M059J (cell line): Measurements from ENCODE around the gene L3MBTL4. TPM values are rescaled to one million over a fixed set of nuclear protein-coding genes. Genes with fewer than 3 reads are reported as not detected.
"Not testable (repeated sequence)": the region's sequence is repeated elsewhere in the genome, so short reads cannot be mapped to it uniquely, and the experiment has no call there.

ENCODE experiments used
- DNase-seq: peaks from one replicate; pipeline ENCODE4 v3.0.0-alpha.2; 2012; ENCODE audit warnings: low read depth
- total RNA-seq: library from RNA; depleted of rRNA; stranded (reverse); fragments of >200 nt; shearing (Covaris generic); gene quantifications from 2 replicates; pipeline ENCODE4 v1.2.3, GENCODE V29; 2014

Gene L3MBTL4
- total RNA-seq, 1 experiment from 2014 or later, result 0.15 TPM

DNA sequence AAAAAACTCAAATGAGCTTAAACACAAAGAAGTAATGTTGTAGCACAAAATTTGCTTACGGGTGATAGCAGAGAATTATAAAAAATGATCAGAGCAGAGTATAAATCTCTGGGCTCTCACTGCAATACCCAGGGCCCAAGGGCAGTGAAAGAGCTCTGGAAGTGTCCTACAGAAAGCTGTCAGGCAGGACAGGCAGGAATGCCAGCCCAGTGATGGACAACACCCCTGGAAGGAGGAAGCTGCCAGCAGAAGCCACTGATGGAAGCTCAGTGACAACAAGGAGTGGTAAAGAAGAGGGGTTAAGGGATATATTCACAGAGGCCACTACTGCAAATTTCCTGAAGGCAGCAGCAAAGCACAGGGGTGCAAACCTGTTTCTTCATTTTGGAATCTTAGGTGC is 214.9 kb downstream of the L3MBTL4 start:
- DNase-seq, result no peak

GRCh38 chr18:6198585-6198984 is 216.1 kb downstream of the L3MBTL4 start:
- no peak for DNase-seq

- no peak for DNase-seq
Measured at GRCh38 chr18:6194640-6195039, 220.1 kb downstream of the L3MBTL4 start.

GRCh38 chr18:6185782-6186181 is 228.9 kb downstream of the L3MBTL4 start:
- not testable (repeated sequence) for DNase-seq

- no peak for DNase-seq
Measured at GRCh38 chr18:6174983-6175745, 239.5 kb downstream of the L3MBTL4 start.

GRCh38 chr18:6170604-6171003 is 244.1 kb downstream of the L3MBTL4 start:
- no peak for DNase-seq

DNA sequence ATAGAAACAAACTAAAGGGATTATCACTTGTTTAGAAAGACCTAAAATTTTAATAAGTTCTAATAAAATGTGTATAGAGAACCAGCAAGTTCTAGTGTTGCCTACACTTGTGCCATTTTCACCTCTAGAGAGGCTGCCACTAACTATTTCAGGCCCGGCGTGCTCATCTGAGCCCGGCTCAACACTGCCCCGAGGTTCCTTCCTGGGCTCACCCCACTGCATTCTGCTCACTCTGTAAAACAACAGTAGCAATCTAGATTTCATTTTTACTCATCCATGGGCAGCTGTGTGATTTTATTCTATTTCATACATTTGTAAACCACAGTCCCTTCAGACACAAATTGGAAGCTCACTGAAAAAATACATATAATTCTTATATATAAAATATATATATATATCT is 253.2 kb downstream of the L3MBTL4 start:
- DNase-seq, result no peak

GRCh38 chr18:6159426-6159825 is 255.3 kb downstream of the L3MBTL4 start:
- no peak for DNase-seq

DNA sequence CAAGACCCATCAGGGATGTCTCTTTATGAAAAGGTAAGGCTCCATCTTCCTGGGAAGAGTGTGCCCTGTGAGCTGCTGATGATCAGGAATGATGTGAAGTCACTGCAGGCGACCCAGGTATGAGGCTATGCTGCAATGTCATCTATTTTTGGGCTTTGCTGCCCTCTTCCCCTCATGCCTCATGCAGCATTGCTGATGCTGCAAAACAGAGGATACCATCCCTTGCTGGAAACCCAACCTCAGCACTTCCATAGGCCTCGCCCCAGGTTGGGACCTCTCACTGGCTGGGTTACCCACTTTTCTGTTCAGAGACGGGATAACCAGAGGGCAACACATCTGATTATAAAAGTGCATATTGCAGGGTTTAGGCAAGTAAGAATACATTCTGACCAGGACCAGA is 255.8 kb downstream of the L3MBTL4 start:
- DNase-seq, result no peak

DNA sequence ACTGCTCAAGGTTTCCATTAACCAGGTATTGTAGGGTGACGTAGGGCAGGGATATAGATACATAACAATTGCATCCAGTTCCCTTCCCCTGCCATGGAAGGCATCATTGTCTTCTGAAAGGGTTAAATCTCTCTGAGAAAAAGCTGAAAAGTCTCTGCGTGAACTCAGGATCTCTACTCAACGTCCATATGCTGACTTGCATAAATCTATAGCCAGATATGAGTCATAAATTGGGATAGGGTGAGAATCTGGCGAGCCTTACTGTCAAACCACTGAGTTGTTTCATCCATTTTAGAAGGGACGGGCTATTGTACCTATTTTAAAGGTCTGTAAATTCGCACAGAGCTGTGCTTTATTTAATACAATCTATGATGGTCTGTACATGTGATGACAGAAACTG is 258.3 kb downstream of the L3MBTL4 start:
- DNase-seq, result no peak

DNA sequence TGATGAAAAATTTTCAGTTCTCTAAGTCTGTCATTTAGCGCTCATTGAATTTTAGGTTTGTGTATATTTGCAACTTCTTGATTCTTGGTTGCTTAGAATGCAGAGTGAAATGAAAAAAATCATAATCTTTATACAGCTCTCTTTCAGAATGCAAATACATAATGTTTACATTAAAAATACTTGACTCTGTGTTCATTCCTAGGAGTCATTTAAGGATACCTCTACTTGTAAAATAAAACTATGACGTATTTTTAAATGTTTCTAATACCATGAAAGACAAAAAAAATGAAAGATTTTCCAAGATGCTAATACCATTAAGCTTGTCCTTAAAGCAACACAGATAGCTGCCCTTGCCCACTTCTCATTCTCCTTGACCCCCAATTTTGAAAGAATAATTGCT is 259.0 kb downstream of the L3MBTL4 start:
- no peak for DNase-seq

DNA sequence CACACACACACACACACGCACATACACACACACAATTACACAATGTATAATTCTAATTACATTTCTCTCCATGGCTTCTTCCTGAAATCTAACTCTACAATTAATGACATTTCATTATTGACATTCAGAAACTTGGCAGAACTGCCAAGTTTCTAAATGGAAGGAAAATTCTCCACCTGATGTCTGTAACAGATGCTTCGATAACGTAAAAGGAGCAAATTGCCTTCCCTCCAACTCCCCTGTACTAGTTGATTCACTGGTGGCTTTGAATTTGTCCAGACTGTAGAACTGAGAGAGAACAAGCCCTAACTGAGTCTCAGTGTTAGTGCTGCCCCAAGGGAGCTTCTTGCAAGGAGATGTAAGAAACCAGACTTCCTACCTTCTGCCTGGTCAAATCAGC is 264.3 kb downstream of the L3MBTL4 start:
- no peak for DNase-seq

- DNase-seq, result no peak
Measured at GRCh38 chr18:6146307-6146661, 268.4 kb downstream of the L3MBTL4 start.

DNA sequence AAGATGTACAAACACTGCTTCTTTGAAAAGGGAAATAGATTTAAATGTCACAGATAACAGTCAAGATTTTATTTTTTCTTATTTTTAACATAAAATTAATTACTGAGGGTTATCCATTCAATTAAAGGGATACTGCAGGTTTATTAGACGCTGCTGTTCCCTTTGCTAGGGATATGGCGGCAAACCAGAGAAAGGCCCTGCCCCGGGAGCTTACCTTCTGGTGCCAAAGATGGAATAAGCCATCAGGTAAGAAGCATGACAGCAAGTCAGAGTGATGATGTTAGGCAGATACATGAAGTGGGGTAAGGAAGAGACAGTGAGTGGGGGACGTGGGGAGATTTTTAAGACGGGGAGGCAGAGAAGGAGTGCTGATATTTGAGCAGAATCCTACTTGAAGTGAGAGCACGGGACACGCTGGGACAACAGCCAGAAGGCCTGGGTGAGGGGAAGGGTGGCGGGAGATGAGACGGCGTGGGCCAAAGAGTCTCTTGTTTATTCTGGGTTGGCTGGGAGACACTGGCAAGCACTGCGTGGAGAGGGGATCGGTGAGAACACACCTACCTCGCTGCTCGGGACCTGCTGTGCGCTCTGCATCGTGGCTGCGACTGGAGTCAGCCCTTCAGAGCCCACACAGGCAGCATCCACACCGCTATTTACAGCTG is 268.9 kb downstream of the L3MBTL4 start:
- no peak for DNase-seq

GRCh38 chr18:6139007-6139406 is 275.7 kb downstream of the L3MBTL4 start:
- DNase-seq, result no peak

DNA sequence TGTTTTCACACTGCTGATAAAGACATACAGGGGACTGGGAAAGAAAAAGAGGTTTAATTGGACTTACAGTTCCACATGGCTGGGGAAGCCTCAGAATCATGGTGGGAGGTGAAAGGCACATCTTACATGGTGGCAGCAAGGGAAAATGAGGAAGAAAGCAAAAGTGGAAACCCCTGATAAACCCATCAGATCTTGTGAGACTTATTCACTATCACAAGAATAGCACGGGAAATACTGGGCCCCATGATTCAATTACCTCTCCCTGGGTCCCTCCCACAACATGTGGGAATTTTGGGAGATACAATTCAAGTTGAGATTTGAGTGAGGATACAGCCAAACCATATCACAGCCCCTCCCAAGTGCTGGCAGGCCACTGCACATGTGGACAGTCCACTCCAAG is 278.8 kb downstream of the L3MBTL4 start:
- not testable (repeated sequence) for DNase-seq

DNA sequence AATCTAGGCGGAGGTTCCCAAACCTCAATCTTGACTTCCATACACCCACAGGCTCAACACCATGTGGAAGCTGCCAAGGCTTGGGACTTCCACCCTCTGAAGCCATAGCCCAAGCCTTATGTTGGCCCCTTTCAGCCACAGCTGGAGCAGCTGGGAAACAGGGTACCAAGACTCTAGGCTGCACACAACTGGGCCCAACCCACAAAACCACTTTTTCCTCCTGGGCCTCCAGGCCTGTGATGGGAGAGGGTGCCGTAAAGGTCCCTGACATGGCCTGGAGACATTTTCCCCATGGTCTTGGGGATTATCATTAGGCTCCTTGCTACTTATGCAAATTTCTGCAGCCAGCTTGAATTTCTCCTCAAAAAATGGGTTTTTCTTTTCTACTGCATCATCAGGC is 279.7 kb downstream of the L3MBTL4 start:
- DNase-seq, result not testable (repeated sequence)

DNA sequence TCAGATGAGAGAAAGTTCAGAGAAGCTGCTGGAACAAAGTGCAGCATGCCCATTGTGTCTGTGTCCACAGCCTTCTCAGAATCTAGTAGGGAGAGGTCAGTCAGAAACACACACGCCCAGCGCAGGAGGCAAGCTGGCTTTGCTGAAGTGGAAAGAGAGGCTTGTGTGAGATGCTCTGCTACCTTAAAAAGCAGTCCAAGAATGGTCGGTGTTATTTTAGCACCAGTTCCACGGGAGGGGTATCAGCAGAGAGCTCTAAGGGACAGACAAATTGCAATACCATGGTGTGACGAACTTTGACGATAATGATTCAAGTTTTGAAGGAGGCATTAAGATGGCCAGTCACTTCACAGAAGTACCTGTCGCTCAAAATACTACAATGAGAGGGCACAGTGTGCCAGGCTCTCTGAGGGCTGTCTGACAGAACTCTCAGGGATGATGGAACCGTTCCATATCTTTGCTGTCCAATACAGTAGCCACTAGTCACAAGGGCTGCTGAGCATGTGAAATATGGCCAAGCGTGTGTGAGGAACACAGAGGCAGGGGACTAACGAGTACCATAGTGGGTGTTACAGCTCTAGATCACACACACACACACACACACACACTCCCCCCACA is 281.9 kb downstream of the L3MBTL4 start:
- DNase-seq, result no peak

DNA sequence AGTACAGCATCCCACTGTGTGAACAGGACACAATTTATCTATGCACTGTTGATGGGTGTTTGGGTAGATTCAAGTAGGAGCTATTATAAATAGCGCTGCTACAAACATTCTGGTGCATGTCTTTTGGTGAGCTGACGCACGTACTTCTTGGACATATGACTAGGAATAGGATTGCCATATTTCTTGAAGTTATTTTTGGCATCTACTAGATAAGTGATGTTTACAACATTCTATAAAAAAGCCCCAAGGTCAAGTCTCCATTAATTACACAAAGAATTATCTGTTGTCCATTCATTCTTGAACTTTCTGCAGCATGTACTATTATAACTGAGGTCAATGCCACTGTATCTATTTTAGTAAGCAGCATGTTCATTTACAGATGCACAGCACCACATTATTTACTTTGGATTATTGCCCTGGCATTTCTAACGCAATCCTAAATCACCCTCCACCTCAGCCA is 293.9 kb downstream of the L3MBTL4 start:
- no peak for DNase-seq

- DNase-seq, result no peak
Measured at GRCh38 chr18:6119761-6120160, 294.9 kb downstream of the L3MBTL4 start.

DNA sequence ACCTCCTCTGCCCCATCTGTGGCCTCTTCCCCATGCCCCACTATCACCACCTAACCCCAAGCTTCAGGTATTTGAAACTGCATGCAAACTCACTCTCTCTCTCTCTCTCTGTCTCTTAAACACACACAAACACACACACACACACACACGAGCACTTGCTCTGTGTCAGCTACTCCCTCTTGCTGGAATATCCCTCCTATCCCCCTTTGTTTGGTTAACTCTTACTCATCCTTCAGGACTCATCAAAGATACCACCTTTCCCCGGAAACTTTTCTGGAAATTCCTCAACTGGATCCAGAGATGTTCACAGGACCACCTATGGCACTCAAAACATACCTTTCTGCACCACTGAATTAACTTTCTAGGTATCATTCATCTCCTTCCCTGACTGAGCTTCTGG is 296.6 kb downstream of the L3MBTL4 start:
- no peak for DNase-seq

DNA sequence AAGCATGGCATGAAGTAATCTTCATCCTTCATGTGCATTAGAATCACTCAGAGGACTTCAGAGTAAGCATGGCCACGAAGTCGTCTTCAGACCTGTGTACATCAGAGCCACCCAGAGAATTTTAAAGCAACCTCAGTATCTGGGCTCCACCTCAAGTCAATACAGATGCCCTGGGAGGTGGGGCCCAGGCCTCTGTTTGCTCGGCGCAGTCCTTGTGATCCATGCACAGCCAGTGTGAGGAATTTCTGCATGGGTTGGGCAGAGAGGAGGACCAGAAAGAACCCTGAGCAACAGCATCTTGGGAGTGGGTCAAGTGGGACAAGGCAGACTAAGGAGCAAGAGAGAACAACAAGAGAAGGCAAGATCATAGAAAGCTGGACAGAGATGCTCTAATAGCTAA is 299.0 kb downstream of the L3MBTL4 start:
- DNase-seq, result no peak

- DNase-seq, result no peak
Measured at GRCh38 chr18:6113650-6114049, 301.1 kb downstream of the L3MBTL4 start.
